IMR-90 (cell line): Measurements from ENCODE around the gene GPR180. TPM values are rescaled to one million over a fixed set of nuclear protein-coding genes. Genes with fewer than 3 reads are reported as not detected.

Experiments
- ATAC-seq: fragments of 200-7000 bp; cut with Tn5 transposase; 2 replicates; pipeline ENCODE4 v1.9.1; 2020; ENCODE audit warnings: low read depth, mild to moderate bottlenecking, moderate library complexity
- BruUV-seq: library from RNA; stranded (reverse); fragments of 400-500 nt; replicated peaks from 2 replicates; lab custom pipeline; 2021; lab: Mats Ljungman, UMichigan
- CTCF ChIA-PET: fragments of 300-600 bp; formaldehyde crosslinking; extraction: SDS; loops from one replicate; lab custom pipeline; 2021; ENCODE audit warnings: antibody characterized with exemption; lab: Yijun Ruan, JAX
- POLR2A ChIA-PET: fragments of 300-600 bp; sonication (Branson Sonifier 250); formaldehyde crosslinking; loops from one replicate; lab custom pipeline; 2022; ENCODE audit warnings: antibody characterized with exemption; ENCODE audit not compliant: unreplicated experiment; lab: Charles Lee
- DNase-seq: peaks from one replicate; pipeline ENCODE4 v3.0.0; 2013
- H2AFZ ChIP-seq: replicated peaks from 2 replicates; pipeline ENCODE3; 2013; ENCODE audit warnings: low read length, mild to moderate bottlenecking; ENCODE audit not compliant: poor library complexity
- H2AK5ac ChIP-seq: 2 replicates; pipeline ENCODE4 v1.6.1; 2013; ENCODE audit warnings: low read depth, low read length, inconsistent platforms
- H2AK9ac ChIP-seq: replicated peaks from 2 replicates; pipeline ENCODE3; 2013; ENCODE audit warnings: mild to moderate bottlenecking, low read depth, low read length, moderate library complexity; ENCODE audit not compliant: poor library complexity
- H2BK120ac ChIP-seq: 2 replicates; pipeline ENCODE4 v1.6.1; 2013; ENCODE audit warnings: low read depth, low read length, inconsistent platforms
- H2BK15ac ChIP-seq: 3 replicates; pipeline ENCODE4 v1.6.1; 2013; ENCODE audit warnings: low read depth, low read length, inconsistent platforms
- H2BK20ac ChIP-seq: 2 replicates; pipeline ENCODE4 v1.6.1; 2013; ENCODE audit warnings: low read depth, mild to moderate bottlenecking, inconsistent platforms, low read length, moderate library complexity
- H2BK5ac ChIP-seq: 2 replicates; pipeline ENCODE4 v1.6.1; 2013; ENCODE audit warnings: mild to moderate bottlenecking, low read depth, low read length, inconsistent platforms; ENCODE audit not compliant: poor library complexity, severe bottlenecking
- H3K14ac ChIP-seq: replicated peaks from 2 replicates; pipeline ENCODE4 v1.6.1; 2013; ENCODE audit warnings: low read depth, low read length, inconsistent platforms
- H3K18ac ChIP-seq: 2 replicates; pipeline ENCODE4 v1.6.1; 2013; ENCODE audit warnings: low read depth, low read length, control low read depth
- H3K23ac ChIP-seq: 2 replicates; pipeline ENCODE4 v1.6.1; 2013; ENCODE audit warnings: low read depth, low read length, inconsistent platforms
- H3K27ac ChIP-seq: 2 replicates; pipeline ENCODE4 v1.5.1; 2013; ENCODE audit warnings: mild to moderate bottlenecking, control low read depth, low read length; ENCODE audit not compliant: insufficient read depth
- H3K27me3 ChIP-seq: 2 replicates; pipeline ENCODE4 v1.6.1; 2013; ENCODE audit warnings: low read length; ENCODE audit not compliant: control insufficient read depth, insufficient read depth
- H3K36me3 ChIP-seq: 2 replicates; pipeline ENCODE4 v1.6.1; 2013; ENCODE audit warnings: low read length, mixed read lengths; ENCODE audit not compliant: control insufficient read depth, insufficient read depth
- H3K4ac ChIP-seq: 2 replicates; pipeline ENCODE4 v1.6.1; 2013; ENCODE audit warnings: low read depth, low read length, inconsistent platforms
- H3K4me1 ChIP-seq: 2 replicates; pipeline ENCODE4 v1.6.1; 2013; ENCODE audit warnings: low read length, mixed read lengths; ENCODE audit not compliant: control insufficient read depth, insufficient read depth
- H3K4me2 ChIP-seq: 2 replicates; pipeline ENCODE4 v1.6.1; 2013; ENCODE audit warnings: low read depth, mild to moderate bottlenecking, control low read depth, low read length, moderate library complexity
- H3K4me3 ChIP-seq: 2 replicates; pipeline ENCODE4 v1.5.1; 2013; ENCODE audit warnings: low read depth, mild to moderate bottlenecking, control low read depth, low read length, moderate library complexity; ENCODE audit not compliant: insufficient read depth
- H3K56ac ChIP-seq: 2 replicates; pipeline ENCODE4 v1.6.1; 2013; ENCODE audit warnings: low read length, inconsistent platforms; ENCODE audit not compliant: insufficient read depth; ENCODE audit errors: extremely low read depth
- H3K79me1 ChIP-seq, 2 experiments: 2 replicates each; pipeline ENCODE4 v1.6.1; 2013; ENCODE audit warnings: low read length in 2 of 2, inconsistent platforms in 1 of 2, low read depth in 1 of 2
- H3K9ac ChIP-seq: 2 replicates; pipeline ENCODE4 v1.6.1; 2013; ENCODE audit warnings: low read depth, low read length, control low read depth
- H3K9me1 ChIP-seq: 2 replicates; pipeline ENCODE4 v1.6.1; 2013; ENCODE audit warnings: low read length, inconsistent platforms; ENCODE audit not compliant: insufficient read depth
- H3K9me3 ChIP-seq: 2 replicates; pipeline ENCODE4 v1.6.1; 2013; ENCODE audit warnings: low read length; ENCODE audit not compliant: control insufficient read depth, insufficient read depth
- H4K20me1 ChIP-seq: 2 replicates; pipeline ENCODE4 v1.6.1; 2013; ENCODE audit warnings: low read length, inconsistent platforms; ENCODE audit not compliant: insufficient read depth
- H4K5ac ChIP-seq: 2 replicates; pipeline ENCODE4 v1.6.1; 2013; ENCODE audit warnings: mild to moderate bottlenecking, low read depth, low read length, control low read depth
- H4K8ac ChIP-seq, 2 experiments: 2 replicates each; pipeline ENCODE4 v1.6.1; 2013; ENCODE audit warnings: low read depth in 2 of 2, low read length in 2 of 2, control low read depth in 1 of 2, inconsistent platforms in 1 of 2
- H4K91ac ChIP-seq: 2 replicates; pipeline ENCODE4 v1.6.1; 2013; ENCODE audit warnings: low read depth, low read length, inconsistent platforms; ENCODE audit not compliant: insufficient read depth
- BHLHE40 ChIP-seq: fragments of 150-350 bp; IDR thresholded peaks from 2 replicates; pipeline ENCODE4 v1.6.1; 2016; ENCODE audit warnings: mild to moderate bottlenecking, low read depth, low read length
- CEBPB ChIP-seq: IDR thresholded peaks from 2 replicates; pipeline ENCODE4 v1.6.1; 2012; ENCODE audit warnings: low read depth, low read length, improper control_type of control experiment
- CTCF ChIP-seq: conservative IDR thresholded peaks from 2 replicates; pipeline ENCODE4 v1.5.1; 2012; ENCODE audit warnings: mild to moderate bottlenecking, low read depth, low read length, improper control_type of control experiment
- MAFK ChIP-seq: IDR thresholded peaks from 2 replicates; pipeline ENCODE4 v1.6.1; 2012; ENCODE audit warnings: low read depth, low read length, improper control_type of control experiment
- MXI1 ChIP-seq: IDR thresholded peaks from 2 replicates; pipeline ENCODE4 v1.6.1; 2012; ENCODE audit warnings: low read depth, mild to moderate bottlenecking, low read length, moderate library complexity, borderline replicate concordance
- RAD21 ChIP-seq: IDR thresholded peaks from 2 replicates; pipeline ENCODE4 v1.6.1; 2012; ENCODE audit warnings: low read length, improper control_type of control experiment
- RCOR1 ChIP-seq: IDR thresholded peaks from 2 replicates; pipeline ENCODE4 v1.6.1; 2012; ENCODE audit warnings: mild to moderate bottlenecking, low read length, improper control_type of control experiment; ENCODE audit not compliant: insufficient replicate concordance
- SMC3 ChIP-seq: fragments of 150-350 bp; IDR thresholded peaks from 2 replicates; pipeline ENCODE4 v1.6.1; 2016; ENCODE audit warnings: low read depth, mild to moderate bottlenecking, antibody characterized with exemption, low read length, moderate library complexity
- WGBS, 2 experiments: methylation state at CpG; one replicate each; pipeline versions ENCODE4 v1.1.5 to v1.1.7; 2013; ENCODE audit warnings: missing lambda C conversion rate in 2 of 2; ENCODE audit not compliant: insufficient read length in 1 of 2; ENCODE audit errors: extremely low coverage in 2 of 2; 5-methylcytosine and 5-hydroxymethylcytosine counted together
- dilution Hi-C: fragments of 300-500 bp; cut with HindIII; formaldehyde crosslinking; loops from one replicate; pipeline ENCODE4 v1.14.3; 2018; ENCODE audit warnings: low sequenced_read_pairs; ENCODE audit not compliant: unreplicated experiment
- in situ Hi-C: fragments of 300-500 bp; cut with MboI; formaldehyde crosslinking; loops from 3 replicates; pipeline ENCODE4 v1.14.3; 2019; ENCODE audit warnings: low sequenced_read_pairs, inconsistent platforms, mixed read lengths
- intact Hi-C: fragments of 100-400 bp; cut with micrococcal nuclease; formaldehyde crosslinking; loops from 2 replicates; pipeline ENCODE4 v1.10.0; 2022
- polyA plus RNA-seq, 3 experiments: library from polyadenylated mRNA; depleted of rRNA; stranded (reverse); fragments of >200 nt; gene quantifications; 2 replicates each; pipeline ENCODE4 v1.2.3, GENCODE V29; 2012; ENCODE audit warnings: low replicate concordance in 1 of 3
- total RNA-seq: library from RNA; depleted of rRNA; stranded (reverse); fragments of >200 nt; gene quantifications from 2 replicates; pipeline ENCODE4 v1.2.3, GENCODE V29; 2012

Gene GPR180
- total and polyA plus RNA-seq, 2 of the 4 experiments (the other 2 are of a cell fraction): 2.8 to 10.8 TPM

GRCh38 chr13:94678845-94679244 is 77.2 kb downstream of the GPR180 start:
- H3K4ac ChIP-seq: no peak overlapping the region
- H2AK5ac ChIP-seq: no peak overlapping the region
- no peak overlapping the region for H3K14ac ChIP-seq
- H2AFZ ChIP-seq: no peak overlapping the region
- no peak for ATAC-seq
- H2AK9ac ChIP-seq: no peak overlapping the region
- no peak overlapping the region for H4K8ac ChIP-seq
- no peak for DNase-seq
- no peak overlapping the region for H2BK5ac ChIP-seq
- H3K79me1 ChIP-seq: no peaks in the 10 kb centered on the region
- H2BK120ac ChIP-seq: no peak overlapping the region
- no peak overlapping the region for H3K23ac ChIP-seq
- dilution Hi-C loops (no loop called here), intact Hi-C loops (loop anchor here (5.0 kb wide), 1 partner anchor 723 kb away; no protein-coding TSS in a partner anchor), in situ Hi-C loops (no loop called here)
- BruUV-seq: no TSS peak
- no peak overlapping the region for H3K27ac ChIP-seq
- H3K56ac ChIP-seq: no peak overlapping the region
- ChIA-PET CTCF (no interaction called here), POLR2A (no interaction called here)
- no peak overlapping the region for H4K5ac ChIP-seq
- H4K20me1 ChIP-seq: no peaks in the 10 kb centered on the region
- H3K9me1 ChIP-seq: no peaks in the 10 kb centered on the region
- H3K27me3 ChIP-seq: peaks cover 31% of the 10 kb centered on the region
- no peak overlapping the region for H3K4me2 ChIP-seq
- no CpG with 5 or more reads among the region's 2 CpGs for WGBS, 2 experiments
- no peak overlapping the region for H4K91ac ChIP-seq
- no peaks in the 10 kb centered on the region; the same call in 1 of the 2 replicates for H3K9me3 ChIP-seq
- no peak overlapping the region for H3K4me3 ChIP-seq
- no peak overlapping the region for H3K18ac ChIP-seq
- H3K9ac ChIP-seq: no peak overlapping the region
- H3K36me3 ChIP-seq: no peaks in the 10 kb centered on the region
- TF ChIP-seq CEBPB: no peak
- TF ChIP-seq CTCF: no peak
- no peak for TF ChIP-seq MXI1
- no peak for TF ChIP-seq BHLHE40
- TF ChIP-seq SMC3: no peak
- TF ChIP-seq RCOR1: no peak
- TF ChIP-seq MAFK: no peak
- no peak for TF ChIP-seq RAD21
- H2BK15ac ChIP-seq: no peak overlapping the region
- H3K4me1 ChIP-seq: no peaks in the 10 kb centered on the region
- H2BK20ac ChIP-seq: no peak overlapping the region
